H4 (cell line): ENCODE data around the gene VANGL2. TPM values are rescaled to one million over a fixed set of nuclear protein-coding genes. Genes with fewer than 3 reads are reported as not detected.
A peak's percentile ranks its signal among the peaks of the same experiment; 100 is the strongest.
"Not testable (repeated sequence)": the region's sequence is repeated elsewhere in the genome, so short reads cannot be mapped to it uniquely, and the experiment has no call there.

Experiments
- DNase-seq: peaks from one replicate; pipeline ENCODE4 v3.0.0-alpha.2; 2015; ENCODE audit warnings: low spot score
- total RNA-seq: library from RNA; depleted of rRNA; stranded (reverse); fragments of >200 nt; shearing (Covaris generic); gene quantifications from 2 replicates; pipeline ENCODE4 v1.2.3, GENCODE V29; 2014

Gene VANGL2
- total RNA-seq, 1 experiment from 2014 or later, result 1.2 TPM

DNA sequence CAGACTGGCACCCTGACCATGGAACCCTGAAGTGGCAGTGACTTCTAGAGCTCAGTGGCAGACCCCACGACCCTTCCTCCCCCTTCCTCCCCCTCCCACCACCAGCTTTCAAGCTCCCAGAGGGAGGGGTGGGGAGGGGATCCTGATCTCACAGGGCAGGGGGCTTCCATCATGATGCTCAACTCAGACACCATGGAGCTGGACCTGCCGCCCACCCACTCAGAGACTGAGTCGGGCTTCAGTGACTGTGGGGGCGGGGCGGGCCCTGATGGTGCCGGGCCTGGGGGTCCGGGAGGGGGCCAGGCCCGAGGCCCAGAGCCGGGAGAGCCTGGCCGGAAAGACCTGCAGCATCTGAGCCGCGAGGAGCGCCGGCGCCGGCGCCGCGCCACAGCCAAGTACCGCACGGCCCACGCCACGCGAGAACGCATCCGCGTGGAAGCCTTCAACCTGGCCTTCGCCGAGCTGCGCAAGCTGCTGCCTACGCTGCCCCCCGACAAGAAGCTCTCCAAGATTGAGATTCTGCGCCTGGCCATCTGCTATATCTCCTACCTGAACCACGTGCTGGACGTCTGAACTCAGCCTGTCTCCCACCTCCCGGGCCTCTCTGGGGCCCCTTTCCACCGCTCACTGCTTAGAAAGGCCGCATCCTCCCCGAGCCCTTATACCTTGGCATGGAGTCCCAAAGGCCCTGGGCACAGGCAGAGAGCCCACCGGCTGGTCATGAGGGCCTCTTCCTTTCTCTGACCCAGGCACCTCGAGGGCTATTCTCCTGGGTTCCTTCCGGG lies 29.6 kb upstream of the VANGL2 start:
- DNase-seq, result no peak

DNA sequence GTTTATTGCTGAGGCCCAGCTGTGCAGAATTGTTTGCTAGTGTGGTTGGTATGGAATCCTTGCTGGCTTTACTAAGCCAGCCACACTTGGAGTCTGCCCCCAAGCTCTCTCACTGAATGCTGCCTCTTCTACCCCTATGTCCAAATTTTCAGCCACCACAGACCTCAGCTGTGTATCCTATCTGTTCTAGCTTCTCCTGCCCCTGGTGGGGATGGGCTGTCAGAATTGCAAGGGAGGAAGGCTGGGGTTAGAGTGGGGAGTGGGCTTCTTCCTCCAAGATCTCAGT lies 29.1 kb upstream of the VANGL2 start:
- no peak for DNase-seq

DNA sequence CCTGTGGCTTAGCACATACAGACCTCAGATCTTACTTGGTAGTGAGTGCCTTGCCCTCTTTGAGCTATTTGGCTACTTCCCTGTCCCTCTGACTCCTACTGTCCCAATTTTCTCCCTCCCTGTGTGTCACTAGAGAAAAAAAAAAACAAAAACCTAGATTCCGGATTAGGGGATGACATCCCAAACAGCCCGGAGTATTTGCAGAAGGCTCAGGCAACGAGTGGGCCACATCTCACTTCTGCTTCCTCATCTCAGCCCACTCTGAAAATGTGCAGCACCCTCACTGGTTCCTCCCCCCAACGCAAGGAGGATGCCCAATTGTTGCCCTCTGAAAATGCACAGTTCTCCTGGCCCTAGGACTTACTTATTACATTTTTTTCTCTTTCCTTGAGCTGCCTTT lies 28.6 kb upstream of the VANGL2 start:
- no peak for DNase-seq

DNA sequence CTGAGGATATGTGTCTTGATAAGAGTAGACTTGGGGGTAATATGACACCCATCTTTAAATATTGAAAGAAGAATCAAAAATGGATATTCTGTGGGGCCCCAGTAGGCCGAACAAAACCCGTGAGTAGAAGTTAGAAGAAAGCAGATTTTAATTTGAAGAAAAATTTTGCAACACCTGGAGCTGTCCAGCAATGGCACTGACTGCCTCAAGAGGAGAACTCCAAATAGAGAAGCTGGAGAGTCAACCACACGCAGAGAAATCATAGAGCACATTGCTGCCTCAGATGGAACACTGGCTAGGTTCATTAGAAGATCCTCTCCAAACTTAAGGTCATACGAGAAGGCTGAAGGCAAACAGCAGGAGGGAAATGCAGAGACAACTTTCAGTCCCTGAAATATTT lies 26.7 kb upstream of the VANGL2 start:
- DNase-seq, result no peak

DNA sequence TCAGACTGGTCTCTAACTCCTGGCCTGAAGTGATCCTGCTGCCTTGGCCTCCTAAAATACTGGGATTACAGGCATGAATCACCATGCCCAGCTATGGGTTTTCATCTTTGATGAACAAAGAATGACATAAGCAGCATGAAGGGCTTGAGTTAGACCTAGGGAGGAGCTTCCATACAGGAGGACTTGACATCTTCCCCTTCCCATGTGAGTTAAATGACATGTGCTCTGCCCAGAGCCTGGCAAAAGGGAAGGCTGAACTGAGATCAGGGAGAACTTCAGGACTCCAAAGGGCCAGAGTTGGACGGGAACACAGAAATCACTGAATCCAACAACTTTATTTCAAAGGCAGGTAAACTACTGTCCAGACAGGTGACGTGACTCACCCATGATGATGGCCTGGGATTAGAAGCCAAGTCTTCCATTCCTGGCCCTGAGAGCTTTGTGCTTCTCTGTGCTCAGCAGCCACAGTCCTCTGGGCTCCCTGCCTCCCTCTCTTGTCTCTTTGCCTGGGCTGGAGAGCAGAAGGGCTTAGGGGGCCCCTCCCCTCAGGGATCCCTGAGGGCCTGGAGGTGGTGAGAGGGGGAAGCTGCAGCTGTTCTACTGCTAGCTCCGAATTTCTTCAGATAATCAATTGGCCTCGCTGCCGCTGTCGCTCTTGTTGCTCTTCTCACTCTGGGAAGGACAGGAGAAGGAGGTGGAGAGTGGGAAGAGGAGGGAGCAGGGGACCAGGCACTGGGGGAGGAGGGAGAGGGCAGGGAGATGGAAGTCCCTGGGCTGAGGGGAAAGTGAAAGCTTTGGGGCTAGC lies 25.9 kb upstream of the VANGL2 start:
- DNase-seq, result no peak

DNA sequence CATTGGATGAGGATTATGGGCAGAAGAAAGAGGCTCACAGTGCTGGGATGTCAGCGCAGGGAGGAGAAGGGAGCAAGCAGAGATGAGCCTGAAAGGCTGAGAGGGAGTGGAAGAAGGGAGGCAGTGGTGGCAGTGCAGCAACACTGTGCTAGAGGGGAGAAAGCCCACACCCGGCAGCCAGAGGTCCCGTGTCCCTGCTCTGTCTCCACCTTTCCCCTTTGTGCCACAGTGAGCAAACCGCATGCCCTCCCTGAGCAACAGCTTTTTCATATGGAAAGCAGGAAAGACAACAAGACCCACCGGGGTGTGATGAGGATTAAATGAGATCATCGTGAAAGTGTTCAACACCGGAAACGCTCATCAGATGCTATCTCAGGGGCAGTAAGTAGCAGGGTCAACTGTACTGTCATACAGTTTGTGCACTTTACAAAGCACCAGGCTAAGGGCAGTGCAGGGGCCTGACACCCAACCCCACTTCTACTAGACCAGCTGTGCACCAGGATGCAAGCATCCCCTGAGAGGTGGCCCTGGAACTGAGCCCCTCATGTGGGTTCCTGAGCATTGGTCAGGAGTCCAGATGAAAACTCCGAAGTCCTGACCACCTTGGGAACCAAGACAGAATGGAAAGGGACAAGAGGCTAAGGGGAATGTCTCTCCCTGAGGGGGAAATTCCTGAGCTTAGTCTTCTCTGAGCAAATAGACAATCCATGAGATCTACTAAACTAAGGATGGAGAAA lies 24.4 kb upstream of the VANGL2 start:
- no peak for DNase-seq

DNA sequence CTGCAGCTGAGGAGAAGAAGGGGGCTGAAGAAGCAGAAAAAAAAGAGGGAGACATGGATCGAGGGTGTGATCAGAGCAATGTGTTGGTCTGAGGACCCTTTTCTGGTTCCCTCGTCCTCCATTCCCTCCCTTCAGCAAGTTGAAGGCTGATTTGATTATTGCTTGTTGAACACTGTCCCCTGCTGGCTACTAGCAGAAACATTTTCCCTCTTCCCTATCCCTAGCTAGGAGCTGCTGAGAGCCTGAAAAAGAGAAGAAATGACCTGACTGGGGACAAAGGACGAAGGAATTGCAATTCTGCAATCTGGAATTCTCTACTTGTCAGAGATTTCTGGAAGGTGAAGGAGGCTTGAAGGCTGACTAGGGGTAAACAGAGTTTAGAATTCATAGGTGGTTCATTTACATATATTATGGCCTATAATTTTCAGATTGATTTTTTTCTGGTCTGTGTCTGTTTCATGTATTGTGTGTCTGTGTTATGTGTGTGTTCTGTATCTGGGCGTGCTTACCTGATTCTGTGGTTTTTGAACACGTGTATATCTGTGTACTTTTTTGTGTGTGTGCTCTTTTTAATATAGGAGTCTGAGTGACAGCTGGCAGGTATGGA lies 23.7 kb upstream of the VANGL2 start:
- peak; percentile 60 for DNase-seq

DNA sequence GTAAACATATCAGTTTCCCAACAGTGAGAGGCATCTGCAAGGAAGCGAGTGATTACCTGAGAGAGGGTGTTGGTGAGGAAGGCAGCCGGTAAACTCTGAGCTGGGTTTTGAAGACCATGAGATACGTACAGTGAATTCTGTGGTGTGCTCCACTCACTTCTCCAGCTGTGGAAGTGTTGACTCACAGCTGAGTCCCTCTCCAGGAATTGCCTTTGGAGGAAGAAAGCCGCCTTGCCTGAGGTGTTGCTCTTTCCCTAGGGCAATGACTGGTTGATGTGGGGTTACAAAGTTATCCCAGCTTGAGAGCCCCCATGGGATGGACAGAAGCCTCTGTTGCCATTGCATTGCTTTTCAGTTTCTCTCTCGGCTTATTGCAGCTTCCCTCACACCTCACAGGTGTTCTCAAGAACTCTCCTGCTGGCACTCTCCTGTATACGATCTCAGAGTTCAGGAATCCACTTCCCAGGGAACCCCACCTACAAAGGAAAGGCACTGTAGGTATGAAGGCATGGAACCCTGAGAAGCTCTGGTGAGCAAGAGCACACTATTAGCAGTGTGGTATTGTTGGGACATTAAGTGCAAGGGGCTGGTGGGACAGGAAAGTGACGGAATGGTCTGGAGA lies 22.7 kb upstream of the VANGL2 start:
- no peak for DNase-seq

DNA sequence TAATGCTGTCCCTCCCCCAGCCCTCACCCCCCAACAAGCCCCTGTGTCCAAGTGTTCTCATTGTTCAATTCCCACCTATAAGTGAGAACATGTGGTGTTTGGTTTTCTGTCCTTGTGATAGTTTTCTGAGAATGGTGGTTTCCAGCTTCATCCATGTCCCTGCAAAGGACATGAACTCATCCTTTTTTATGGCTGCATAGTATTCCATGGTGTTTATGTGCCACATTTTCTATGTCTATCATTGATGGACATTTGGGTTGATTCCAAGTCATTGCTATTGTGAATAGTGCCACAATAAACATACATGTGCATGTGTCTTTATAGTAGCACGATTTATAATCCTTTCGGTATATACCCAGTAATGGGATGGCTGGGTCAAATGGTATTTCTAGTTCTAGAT lies 15.6 kb upstream of the VANGL2 start:
- DNase-seq, result not testable (repeated sequence)

DNA sequence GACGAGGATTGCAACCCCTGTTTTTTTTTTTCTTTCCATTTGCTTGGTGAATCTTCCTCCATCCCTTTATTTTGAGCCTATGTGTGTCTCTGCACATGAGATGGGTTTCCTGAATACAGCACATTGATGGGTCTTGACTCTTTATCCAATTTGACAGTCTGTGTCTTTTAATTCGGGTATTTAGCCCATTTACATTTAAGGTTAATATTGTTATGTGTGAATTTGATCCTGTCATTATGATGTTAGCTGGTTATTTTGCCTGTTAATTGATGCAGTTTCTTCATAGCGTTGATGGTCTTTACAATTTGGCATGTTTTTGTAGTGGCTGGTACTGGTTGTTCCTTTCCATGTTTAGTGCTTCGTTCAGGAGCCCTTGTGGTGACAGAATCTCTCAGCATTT lies 12.0 kb upstream of the VANGL2 start:
- DNase-seq, result not testable (repeated sequence)

DNA sequence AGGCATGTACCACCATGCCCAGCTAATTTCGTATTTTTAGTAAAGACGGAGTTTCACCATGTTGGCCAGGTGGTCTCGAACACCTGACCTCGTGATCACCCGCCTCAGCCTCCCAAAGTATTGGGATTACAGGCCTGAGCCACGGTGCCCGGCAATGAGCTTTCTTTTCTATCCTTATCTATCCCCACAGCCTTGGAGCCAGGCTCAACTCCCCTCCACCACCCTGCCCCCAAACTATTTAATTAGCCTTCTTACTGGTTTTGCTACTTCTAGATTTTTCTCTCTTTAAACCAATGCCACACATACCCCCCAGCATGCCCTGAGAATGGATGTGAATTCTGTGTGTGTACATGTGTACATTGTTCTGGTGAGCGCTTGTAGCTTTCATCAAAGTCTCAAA lies 5.7 kb upstream of the VANGL2 start:
- no peak for DNase-seq

DNA sequence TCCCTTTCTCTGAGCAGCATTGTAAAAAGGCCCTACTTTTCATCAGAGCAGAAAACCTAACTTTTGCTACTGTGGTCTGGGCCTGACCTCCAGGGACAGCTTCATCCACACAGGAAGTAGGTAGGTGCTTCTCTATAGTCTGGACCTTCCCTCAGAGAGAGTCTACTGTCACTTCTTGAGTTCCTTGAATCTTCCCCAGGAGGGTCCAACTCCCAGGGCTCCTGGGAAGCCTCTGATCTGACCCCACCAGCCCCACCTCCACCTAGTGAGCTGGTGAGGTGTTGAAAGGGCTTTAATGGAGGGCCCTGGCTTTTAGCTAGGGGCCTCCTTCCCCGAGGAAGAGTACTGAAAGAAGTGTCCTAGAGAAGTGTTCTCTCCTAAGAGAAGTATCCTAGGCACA lies 2.7 kb upstream of the VANGL2 start:
- DNase-seq, result no peak

DNA sequence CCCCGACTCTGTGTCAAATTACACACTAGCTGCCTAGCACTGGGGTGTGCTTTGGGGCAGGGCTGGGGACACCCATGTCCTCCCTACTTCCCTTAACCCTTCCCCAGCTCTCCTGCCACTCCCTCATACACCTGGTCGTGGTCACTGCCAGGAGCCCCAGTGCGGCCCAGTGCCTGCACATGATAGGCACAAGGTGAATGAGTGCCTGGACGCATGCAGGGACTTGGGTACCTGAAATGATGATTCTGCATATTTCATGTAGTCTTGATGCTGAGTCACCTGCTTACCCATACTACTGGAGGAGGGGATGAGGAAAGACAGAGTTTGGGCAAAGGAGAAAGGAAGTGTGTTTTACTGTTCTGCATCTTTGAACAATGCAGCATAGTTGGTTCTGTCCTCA lies 1.5 kb upstream of the VANGL2 start:
- DNase-seq, result no peak

DNA sequence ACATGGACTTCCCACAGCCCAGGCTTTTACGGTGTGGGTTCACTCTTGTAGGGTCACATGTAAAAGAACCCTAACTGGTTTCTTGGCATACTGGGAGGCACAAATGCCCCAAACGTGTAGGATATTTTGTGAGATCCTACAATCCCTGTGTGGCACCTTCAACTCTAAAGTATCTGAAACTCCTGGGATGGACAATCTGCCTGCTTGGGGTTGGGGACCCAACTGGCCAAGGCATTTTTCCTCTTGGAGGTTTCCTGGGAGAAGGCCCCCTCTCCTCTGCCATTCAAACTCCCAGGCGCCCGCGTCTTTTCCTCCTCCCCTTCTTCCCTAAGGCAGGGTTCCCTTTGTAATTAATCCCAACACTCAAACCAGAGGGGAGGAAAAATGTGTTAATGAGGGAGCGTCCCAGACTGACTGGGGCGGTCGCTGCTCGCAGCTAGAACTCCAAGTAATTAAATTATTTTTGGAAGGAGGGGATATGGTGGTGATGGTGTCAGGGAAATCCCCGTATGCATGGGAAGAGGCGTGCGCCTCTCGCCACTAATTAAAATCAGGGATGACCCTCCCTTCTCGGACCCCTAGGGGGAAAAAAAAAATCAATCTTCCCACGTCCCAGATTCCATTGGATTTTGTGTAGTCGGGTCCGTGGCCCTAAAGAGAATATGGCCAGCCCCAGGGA lies 681 bp upstream of the VANGL2 start:
- DNase-seq, result no peak

DNA sequence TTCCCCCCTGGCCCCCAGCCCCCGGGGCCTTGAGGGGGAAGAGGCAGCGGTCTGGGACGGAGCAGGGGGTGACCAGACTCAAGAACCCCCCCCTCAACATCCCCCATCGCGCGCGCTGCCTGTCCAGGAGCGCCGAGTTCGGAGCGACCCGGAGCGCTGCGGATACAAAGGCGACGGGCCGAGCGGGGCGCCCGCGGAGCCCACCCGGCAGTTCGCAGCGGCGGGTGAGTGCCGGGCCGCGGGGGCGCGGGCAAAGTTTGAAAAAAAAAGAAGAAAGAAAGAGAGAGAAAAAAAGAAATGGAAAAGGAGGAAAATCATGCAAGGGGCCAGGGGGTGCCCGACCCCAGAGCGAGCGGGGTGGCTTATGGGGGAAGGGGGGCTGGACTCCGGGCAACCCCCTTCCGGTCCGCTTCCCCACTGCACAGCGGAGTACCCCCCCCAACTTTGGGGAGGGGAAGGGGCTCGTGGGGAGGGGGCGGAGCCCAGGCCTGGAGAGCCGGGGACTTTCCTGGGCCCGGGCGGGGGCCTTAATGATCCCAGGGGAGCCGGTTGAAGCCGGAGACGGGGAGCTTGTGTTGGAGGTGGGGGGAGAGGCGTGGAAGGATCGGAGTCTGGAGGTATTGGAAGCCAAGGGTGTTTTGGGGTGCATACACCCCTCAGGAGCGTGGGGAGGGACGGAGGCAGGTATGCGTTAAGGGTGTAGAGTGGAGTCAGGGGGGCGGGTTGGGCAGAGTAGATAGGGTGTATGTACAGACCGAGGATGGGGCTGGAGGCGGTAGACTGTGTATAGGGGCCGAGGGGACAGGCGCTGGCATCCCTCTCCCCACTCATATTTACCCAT lies 502 bp downstream of the VANGL2 start:
- no peak for DNase-seq

DNA sequence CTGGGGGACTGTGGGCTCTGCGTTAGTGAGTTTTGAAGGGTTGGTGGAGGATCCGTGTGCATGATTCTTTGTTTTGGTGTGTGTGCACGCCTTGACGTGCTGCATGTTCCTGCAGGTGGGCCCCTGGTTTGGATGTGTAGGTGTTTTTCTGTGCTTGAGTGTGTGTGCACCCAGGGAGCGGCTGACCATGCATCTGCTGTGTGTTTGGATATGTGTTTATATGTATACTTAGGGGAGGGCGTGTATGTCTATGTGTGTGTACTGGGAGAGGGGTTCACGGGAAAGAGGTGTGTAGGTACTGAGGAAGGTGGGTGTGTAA lies 1.1 kb downstream of the VANGL2 start:
- no peak for DNase-seq

DNA sequence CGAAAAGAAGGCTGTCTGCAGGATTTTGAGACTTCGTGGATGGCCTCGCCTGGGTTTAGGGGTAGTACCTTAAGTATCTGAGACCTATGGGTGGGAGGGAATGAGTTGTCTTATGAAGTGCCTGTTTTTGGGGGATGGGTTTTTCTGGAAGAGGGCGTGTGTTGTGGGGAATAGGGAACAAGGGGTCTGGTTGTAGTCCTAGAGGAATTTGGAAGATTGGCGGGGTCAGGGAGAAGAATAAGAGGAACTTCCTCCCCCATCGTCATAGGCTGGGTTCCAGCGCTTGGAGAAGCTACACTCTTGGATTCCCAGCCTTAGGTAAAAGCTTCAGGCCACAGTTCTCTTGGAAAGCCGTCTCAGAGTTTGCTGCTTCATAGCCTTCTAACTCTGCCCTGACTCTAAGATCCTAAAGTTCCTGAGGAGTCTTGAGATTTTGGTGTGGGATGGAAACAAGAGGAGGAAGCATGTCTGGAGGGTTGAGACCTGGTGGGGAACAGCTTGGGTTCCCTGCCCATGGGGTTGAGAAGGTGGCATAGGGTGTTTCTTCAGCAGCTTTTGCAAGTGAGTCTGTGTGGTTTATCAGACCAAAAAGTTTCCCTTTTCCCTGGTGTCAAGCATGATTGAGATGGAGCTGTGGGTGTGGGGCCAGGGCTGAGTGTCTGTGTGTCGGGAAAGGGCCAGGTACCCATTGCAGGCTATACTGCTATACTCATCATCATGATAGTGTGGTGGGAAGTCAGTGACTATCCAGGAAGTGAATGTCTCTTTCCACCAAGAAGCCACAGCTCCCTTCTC lies 1.8 kb downstream of the VANGL2 start:
- DNase-seq, result no peak

DNA sequence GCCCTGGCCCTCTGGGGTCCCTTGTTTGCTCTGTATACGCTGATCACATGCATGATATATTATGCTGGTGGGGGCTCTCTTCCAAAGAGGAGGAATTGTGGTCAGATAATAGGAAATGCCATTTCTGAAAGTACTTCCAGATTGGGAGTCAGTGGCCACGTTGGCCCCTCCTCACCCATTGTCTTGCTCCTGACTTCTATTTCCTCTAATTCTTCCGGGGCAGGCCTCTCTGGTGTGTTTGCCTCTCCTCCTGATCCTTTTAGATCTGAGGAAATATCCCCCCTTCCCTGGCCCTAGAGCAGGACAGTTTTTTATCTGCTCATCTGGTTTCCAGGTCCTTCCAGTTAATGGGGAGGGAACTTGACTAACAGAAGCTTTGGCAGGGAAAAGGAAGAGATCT lies 2.9 kb downstream of the VANGL2 start:
- no peak for DNase-seq

DNA sequence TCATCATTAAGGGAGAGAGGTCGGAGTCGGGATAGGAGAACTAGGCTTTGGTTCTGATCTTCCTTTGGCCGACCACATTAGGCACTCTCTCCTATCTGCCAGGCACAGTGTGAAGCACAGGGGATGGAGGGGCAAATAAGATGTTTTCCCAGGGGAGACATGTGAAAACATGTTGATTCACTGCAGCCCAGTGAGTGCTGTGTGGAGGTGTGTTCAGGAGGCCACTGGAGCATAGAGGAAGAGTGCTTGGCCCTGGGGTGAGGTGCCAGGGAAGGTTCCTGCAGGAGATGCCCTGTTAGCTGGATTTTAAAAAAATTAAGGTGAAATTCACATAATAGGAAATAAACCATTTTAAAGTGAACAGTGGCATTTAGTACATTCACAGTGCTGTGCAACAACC lies 3.7 kb downstream of the VANGL2 start:
- DNase-seq, result no peak
